ENCODE data around the gene HERPUD2.
"Not testable (repeated sequence)": the region's sequence is repeated elsewhere in the genome, so short reads cannot be mapped to it uniquely, and the experiment has no call there.

The HERPUD2 gene

DNA sequence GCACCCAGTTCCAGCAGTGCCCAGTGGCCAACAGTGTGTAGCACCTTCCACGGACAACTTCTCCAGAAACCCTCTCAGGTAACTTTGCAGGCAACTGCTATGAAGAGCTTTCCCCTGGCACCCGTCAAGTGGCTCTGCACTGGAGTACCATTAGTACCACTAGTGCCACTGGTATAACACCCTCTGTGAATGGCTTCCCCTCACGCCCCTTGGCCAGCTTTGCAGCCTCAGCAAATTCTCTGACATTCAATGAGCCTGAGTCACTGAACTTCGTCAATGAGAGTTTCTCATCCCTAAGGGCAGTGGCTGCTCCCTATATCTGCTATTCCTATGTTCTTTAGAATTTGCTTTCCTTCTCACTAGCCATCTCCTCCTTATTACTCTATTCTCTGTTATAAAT is 7.6 kb upstream of the HERPUD2 start:
- no peaks in the 10 kb centered on the region for H3K27me3 Mint-ChIP-seq
- no peak for ATAC-seq (replicated peaks)
- H3K36me3 Mint-ChIP-seq, result no peaks in the 10 kb centered on the region

GRCh38 chr7:35701287-35701900 is 6.5 kb upstream of the HERPUD2 start:
- H3K4me3 Mint-ChIP-seq, result no peak overlapping the region
- no peaks in the 10 kb centered on the region for H3K27me3 Mint-ChIP-seq
- no peak overlapping the region for H3K27ac Mint-ChIP-seq
- DNase-seq, result no peak
- ATAC-seq (replicated peaks), result peak; percentile 98 to 99
- no peaks in the 10 kb centered on the region for H3K9me3 Mint-ChIP-seq
- H3K36me3 Mint-ChIP-seq, result peaks cover 9% of the 10 kb centered on the region in 2 donors
- peaks cover 8 to 21% of the 10 kb centered on the region in 2 donors for H3K4me1 Mint-ChIP-seq

More for the DNA sequence above, 7.6 kb upstream of the HERPUD2 start:
- H3K4me3 Mint-ChIP-seq, result no peak overlapping the region
- H3K9me3 Mint-ChIP-seq, result no peaks in the 10 kb centered on the region
- DNase-seq, result no peak
- H3K27ac Mint-ChIP-seq, result no peak overlapping the region
- peaks cover 3 to 13% of the 10 kb centered on the region in 2 donors for H3K4me1 Mint-ChIP-seq

DNA sequence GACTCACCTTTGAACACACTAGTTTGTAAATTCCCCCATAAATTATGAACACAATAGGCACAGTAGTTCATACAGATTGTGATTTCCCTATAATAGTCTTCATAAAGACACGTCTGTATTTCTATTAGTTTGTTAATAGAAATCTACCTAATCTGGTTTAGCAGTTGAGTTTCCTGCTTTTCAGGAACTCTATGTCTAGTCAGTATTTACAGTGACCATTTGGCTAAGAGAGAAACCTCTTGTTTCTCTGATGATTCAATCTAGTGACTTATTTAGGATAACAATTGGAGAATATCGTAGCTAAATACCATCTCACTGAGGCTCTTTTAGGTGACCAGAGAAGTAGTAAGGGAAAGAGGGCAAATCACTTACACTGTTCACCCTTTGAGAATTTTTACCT is 5.9 kb upstream of the HERPUD2 start:
- Mint-ChIP-seq H3K36me3 (peaks cover 9 to 10% of the 10 kb centered on the region in 2 donors), H3K9me3 (no peaks in the 10 kb centered on the region), H3K27me3 (no peaks in the 10 kb centered on the region), H3K4me3 (no peak overlapping the region), H3K4me1 (peaks cover 12 to 26% of the 10 kb centered on the region in 2 donors), H3K27ac (no peak overlapping the region)
- DNase-seq, result no peak
- ATAC-seq (replicated peaks), result no peak

DNA sequence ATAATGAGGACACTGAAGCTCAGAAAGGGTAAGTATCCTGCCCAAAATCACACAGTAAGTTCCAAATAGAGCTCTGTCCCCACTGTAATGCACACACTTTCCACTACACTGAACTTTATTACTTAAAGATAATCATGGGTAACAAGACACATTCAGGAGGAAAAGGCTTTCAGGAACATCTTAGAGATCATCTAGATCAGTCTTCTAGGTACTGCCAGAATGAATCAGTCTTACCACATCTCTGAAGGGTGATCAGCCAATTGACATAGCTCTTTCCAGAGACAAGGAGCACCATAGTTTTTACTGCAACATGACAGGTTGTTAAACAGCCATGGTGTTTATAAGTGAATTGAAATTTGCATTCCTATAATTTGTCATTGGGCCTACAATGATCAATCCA is 5.4 kb upstream of the HERPUD2 start:
- Mint-ChIP-seq H3K4me1 (peaks cover 12 to 32% of the 10 kb centered on the region in 2 donors), H3K27me3 (no peaks in the 10 kb centered on the region), H3K4me3 (no peak overlapping the region), H3K36me3 (peaks cover 12 to 14% of the 10 kb centered on the region in 2 donors), H3K27ac (no peak overlapping the region), H3K9me3 (no peaks in the 10 kb centered on the region)
- ATAC-seq (replicated peaks) (no peak), DNase-seq (no peak)

- peaks cover 12 to 33% of the 10 kb centered on the region in 2 donors for H3K4me1 Mint-ChIP-seq
- no peak for ATAC-seq (replicated peaks)
- H3K27me3 Mint-ChIP-seq, result no peaks in the 10 kb centered on the region
- H3K4me3 Mint-ChIP-seq, result no peak overlapping the region
- H3K36me3 Mint-ChIP-seq, result peaks cover 13 to 15% of the 10 kb centered on the region in 2 donors
- H3K27ac Mint-ChIP-seq, result no peak overlapping the region
- DNase-seq, result no peak
- no peaks in the 10 kb centered on the region for H3K9me3 Mint-ChIP-seq
These were observed 4.9 kb upstream of the HERPUD2 start for GRCh38 chr7:35699796-35700305.

GRCh38 chr7:35698382-35698781 is 3.4 kb upstream of the HERPUD2 start:
- H3K4me3 Mint-ChIP-seq; H3K27me3 Mint-ChIP-seq; ATAC-seq (replicated peaks); H3K9me3 Mint-ChIP-seq; DNase-seq; H3K27ac Mint-ChIP-seq: not testable (repeated sequence)
- peaks cover 15 to 16% of the 10 kb centered on the region in 2 donors for H3K36me3 Mint-ChIP-seq
- peaks cover 15 to 41% of the 10 kb centered on the region in 2 donors for H3K4me1 Mint-ChIP-seq

- H3K27ac Mint-ChIP-seq, result no peak overlapping the region
- peaks cover 15 to 16% of the 10 kb centered on the region in 2 donors for H3K36me3 Mint-ChIP-seq
- H3K9me3 Mint-ChIP-seq, result no peaks in the 10 kb centered on the region
- no peak overlapping the region for H3K4me3 Mint-ChIP-seq
- peaks cover 19 to 49% of the 10 kb centered on the region in 2 donors for H3K4me1 Mint-ChIP-seq
- ATAC-seq (replicated peaks) (no peak), DNase-seq (no peak)
- no peaks in the 10 kb centered on the region for H3K27me3 Mint-ChIP-seq
These were observed 2.7 kb upstream of the HERPUD2 start for GRCh38 chr7:35697414-35698175.

DNA sequence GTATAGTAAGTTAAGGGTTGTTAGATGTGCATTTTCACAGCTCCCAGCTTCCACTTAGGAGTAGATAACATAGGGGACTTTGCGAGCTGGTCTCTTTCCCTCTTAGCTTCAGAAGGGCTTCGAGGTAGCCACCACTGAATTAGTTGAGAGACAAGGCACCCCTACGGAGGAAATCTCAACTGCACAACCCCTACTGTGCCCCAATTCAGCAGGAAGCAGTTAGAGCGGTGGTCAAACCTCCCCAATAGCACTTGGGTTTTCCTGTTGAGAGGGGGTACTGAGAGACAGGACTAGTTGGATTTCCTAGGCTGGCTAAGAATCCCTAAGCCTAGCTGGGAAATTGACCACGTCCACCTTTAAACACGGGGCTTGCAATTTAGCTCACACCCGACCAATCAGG is 1.1 kb upstream of the HERPUD2 start:
- Mint-ChIP-seq H3K36me3 (peaks cover 21 to 24% of the 10 kb centered on the region in 2 donors), H3K4me1 (peaks cover 26 to 58% of the 10 kb centered on the region in 2 donors), H3K27me3 (no peaks in the 10 kb centered on the region), H3K27ac (peak overlapping the region; percentile 98), H3K9me3 (no peaks in the 10 kb centered on the region), H3K4me3 (peak overlapping the region; percentile 96 to 100)
- ATAC-seq (replicated peaks), result no peak
- DNase-seq, result no peak

DNA sequence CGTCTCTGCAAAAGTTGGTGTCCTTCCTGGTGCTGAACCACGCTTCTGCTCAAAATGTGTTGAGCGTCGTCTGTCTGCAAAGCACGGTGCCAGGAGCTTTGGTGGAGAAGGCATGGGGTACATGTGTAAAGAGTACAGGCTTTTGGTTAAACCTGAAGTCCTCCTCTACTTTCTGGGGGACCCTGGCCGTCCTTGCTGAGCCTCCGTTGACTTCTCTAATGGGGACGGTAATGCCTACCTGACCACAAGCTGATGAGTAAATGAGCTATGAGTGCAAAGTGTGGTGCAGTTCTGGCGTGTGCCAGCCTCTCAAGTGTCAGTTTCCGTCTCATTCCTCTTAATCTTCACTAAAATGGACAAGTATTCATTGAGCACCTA is 527 bp upstream of the HERPUD2 start:
- H3K9me3 Mint-ChIP-seq, result no peaks in the 10 kb centered on the region
- H3K4me3 Mint-ChIP-seq, result peak overlapping the region; percentile 96 to 100
- peaks cover 31 to 58% of the 10 kb centered on the region in 2 donors for H3K4me1 Mint-ChIP-seq
- H3K36me3 Mint-ChIP-seq, result peaks cover 24 to 28% of the 10 kb centered on the region in 2 donors
- H3K27ac Mint-ChIP-seq, result peak overlapping the region; percentile 98
- no peaks in the 10 kb centered on the region for H3K27me3 Mint-ChIP-seq
- no peak for DNase-seq
- peak; percentile 12 to 35 for ATAC-seq (replicated peaks)

DNA sequence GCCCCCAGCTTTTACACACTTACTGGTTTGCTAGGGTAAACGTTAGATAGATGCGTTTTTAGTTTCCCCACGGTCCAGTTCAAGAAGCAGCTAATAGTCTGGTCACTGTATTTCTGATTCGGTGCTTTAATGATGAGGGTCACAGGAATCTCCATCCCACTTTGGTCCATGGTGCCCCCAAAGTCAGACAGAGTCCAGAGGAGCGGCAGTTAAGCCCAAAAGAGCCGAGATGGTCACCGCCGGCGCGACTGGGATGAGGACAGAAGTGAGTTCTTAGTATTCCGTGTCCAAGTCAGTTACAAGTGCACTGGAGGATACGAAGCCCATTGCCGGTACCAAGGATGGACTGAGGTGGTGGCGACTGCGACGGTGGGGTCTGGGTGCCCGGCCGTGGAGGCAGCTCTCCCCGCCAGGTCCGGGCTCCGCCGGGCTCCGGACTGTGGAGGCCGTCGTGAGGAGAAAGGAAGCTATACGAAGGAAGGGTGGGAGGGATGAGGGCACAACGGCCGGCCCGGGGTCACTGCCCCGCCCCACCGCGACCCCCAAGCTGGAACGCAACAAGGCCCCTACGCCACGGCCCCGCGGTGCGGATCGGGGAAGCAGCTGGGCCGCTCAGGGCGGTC is 663 bp downstream of the HERPUD2 start:
- no peaks in the 10 kb centered on the region for H3K27me3 Mint-ChIP-seq
- no peaks in the 10 kb centered on the region for H3K9me3 Mint-ChIP-seq
- peak overlapping the region; percentile 93 for H3K27ac Mint-ChIP-seq
- H3K4me3 Mint-ChIP-seq, result peak overlapping the region; percentile 96 to 100
- no peak for DNase-seq
- peaks cover 38 to 69% of the 10 kb centered on the region in 2 donors for H3K4me1 Mint-ChIP-seq
- ATAC-seq (replicated peaks), result peak; percentile 21 to 24
- peaks cover 28% of the 10 kb centered on the region in 2 donors for H3K36me3 Mint-ChIP-seq

DNA sequence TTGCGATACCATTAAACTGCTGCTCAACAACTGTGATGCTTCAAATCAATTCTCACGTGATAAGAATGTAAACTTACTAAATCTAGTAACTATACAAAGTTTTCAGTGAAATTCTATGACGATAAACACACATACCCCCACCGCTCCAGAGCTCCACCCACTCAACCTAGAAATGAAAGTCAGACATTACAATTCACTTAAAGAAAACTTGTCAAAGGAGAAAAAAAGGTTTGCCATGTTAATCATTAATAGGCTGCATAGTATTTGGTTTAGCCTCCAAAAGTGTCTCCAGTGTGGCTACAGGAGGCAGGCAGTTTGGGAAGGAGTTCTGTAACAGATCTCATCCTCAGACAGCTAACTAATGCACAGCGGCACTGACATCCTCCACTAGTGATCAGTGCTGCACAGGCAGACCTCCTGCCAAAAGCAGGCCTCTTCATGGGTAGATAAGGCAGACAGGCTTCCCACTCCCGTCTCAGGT is 3.1 kb downstream of the HERPUD2 start:
- no peaks in the 10 kb centered on the region for H3K9me3 Mint-ChIP-seq
- DNase-seq (no peak), ATAC-seq (replicated peaks) (no peak)
- H3K4me3 Mint-ChIP-seq, result peak overlapping the region; percentile 67 to 68
- no peaks in the 10 kb centered on the region for H3K27me3 Mint-ChIP-seq
- H3K27ac Mint-ChIP-seq, result peak overlapping the region; percentile 2
- peaks cover 27 to 32% of the 10 kb centered on the region in 2 donors for H3K36me3 Mint-ChIP-seq
- H3K4me1 Mint-ChIP-seq, result peaks cover 41 to 84% of the 10 kb centered on the region in 2 donors

DNA sequence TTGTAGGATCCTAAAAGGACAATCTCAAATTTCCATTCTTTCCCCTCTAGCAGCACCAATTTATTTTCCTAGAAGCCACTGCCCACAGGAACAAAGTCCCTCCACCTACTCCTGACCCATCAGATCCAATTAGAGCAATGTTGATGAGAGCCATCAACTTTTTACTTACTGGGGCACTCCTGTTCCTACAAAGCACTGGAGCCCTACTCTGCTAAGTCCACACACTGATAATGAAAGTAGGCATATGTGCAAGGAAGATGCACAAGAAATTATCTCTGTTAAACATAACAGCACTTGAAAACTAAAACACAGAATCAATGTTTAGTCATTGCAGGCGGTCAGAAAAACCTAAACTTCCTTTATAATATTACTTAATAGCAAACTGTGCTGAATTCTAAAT is 3.6 kb downstream of the HERPUD2 start:
- Mint-ChIP-seq H3K27ac (peak overlapping the region; percentile 1), H3K36me3 (peaks cover 25 to 29% of the 10 kb centered on the region in 2 donors), H3K4me1 (peaks cover 38 to 81% of the 10 kb centered on the region in 2 donors), H3K27me3 (no peaks in the 10 kb centered on the region), H3K4me3 (peak overlapping the region; percentile 59 to 66), H3K9me3 (no peaks in the 10 kb centered on the region)
- DNase-seq, result no peak
- no peak for ATAC-seq (replicated peaks)

DNA sequence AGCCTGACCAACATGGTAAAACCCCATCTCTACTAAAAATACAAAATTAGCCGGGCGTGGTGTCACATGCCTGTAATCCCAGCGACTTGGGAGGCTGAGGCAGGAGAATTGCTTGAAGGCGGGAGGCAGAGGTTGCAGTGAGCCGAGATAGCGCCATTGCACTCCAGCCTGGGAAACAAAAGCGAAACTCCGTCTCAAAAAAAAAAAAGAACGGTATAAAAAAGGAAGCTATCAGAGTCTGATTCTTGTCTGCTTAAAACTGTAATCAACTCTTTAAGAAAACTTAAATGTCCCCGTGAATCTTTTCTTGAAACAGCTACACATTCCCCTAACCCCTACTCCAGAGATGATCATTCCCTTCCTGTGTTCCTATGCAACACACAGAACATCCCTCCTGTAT is 4.3 kb downstream of the HERPUD2 start:
- Mint-ChIP-seq H3K27ac (peak overlapping the region; percentile 20), H3K4me1 (peaks cover 34 to 73% of the 10 kb centered on the region in 2 donors), H3K4me3 (peak overlapping the region; percentile 52 to 59), H3K36me3 (peaks cover 25 to 28% of the 10 kb centered on the region in 2 donors)
- H3K27me3 Mint-ChIP-seq; ATAC-seq (replicated peaks); H3K9me3 Mint-ChIP-seq; DNase-seq: not testable (repeated sequence)

- H3K36me3 Mint-ChIP-seq, result peaks cover 32 to 35% of the 10 kb centered on the region in 2 donors
- H3K27ac Mint-ChIP-seq, result no peak overlapping the region
- no peak overlapping the region for H3K4me3 Mint-ChIP-seq
- peaks cover 24 to 61% of the 10 kb centered on the region in 2 donors for H3K4me1 Mint-ChIP-seq
- H3K9me3 Mint-ChIP-seq, result peaks cover 5 to 6% of the 10 kb centered on the region in 2 donors
- DNase-seq (no peak), ATAC-seq (replicated peaks) (no peak)
- H3K27me3 Mint-ChIP-seq, result no peaks in the 10 kb centered on the region
These were observed 9.2 kb downstream of the HERPUD2 start for GRCh38 chr7:35685781-35686180.
